Measurements from ENCODE around the gene FBXL17.
"Not testable (repeated sequence)": the region's sequence is repeated elsewhere in the genome, so short reads cannot be mapped to it uniquely, and the experiment has no call there.

The FBXL17 gene

GRCh38 chr5:108381954-108382783, at the start of gene FBXL17:
Gene FBXL17, minus strand, starts transcription at chr5:108382098.
- peak; percentile 76 to 81 (median 78) for DNase-seq (ENCODE audit: low read depth in 3 of 3)

- no peak for DNase-seq (ENCODE audit: low read depth in 3 of 3)
These were observed 49.2 kb upstream of the FBXL17 start for GRCh38 chr5:108430931-108431608.

- no peak for DNase-seq (ENCODE audit: low read depth in 3 of 3)
These were observed 39.8 kb upstream of the FBXL17 start for GRCh38 chr5:108421713-108422112.

GRCh38 chr5:108420755-108421154, 38.9 kb upstream of the FBXL17 start:
- no peak for DNase-seq (ENCODE audit: low read depth in 3 of 3)

GRCh38 chr5:108420158-108420557, 38.3 kb upstream of the FBXL17 start:
- no peak for DNase-seq (ENCODE audit: low read depth in 3 of 3)

GRCh38 chr5:108418197-108418596, 36.3 kb upstream of the FBXL17 start:
- no peak for DNase-seq (ENCODE audit: low read depth in 3 of 3)

- no peak for DNase-seq (ENCODE audit: low read depth in 3 of 3)
These were observed 35.3 kb upstream of the FBXL17 start for GRCh38 chr5:108417166-108417670.

GRCh38 chr5:108415726-108416125, 33.8 kb upstream of the FBXL17 start:
- DNase-seq (ENCODE audit: low read depth in 3 of 3) = no peak

GRCh38 chr5:108409786-108410185, 27.9 kb upstream of the FBXL17 start:
- DNase-seq (ENCODE audit: low read depth in 3 of 3) = no peak

GRCh38 chr5:108405201-108405600, 23.3 kb upstream of the FBXL17 start:
- not testable (repeated sequence) for DNase-seq (ENCODE audit: low read depth in 3 of 3)

- no peak for DNase-seq (ENCODE audit: low read depth in 3 of 3)
These were observed 17.1 kb upstream of the FBXL17 start for GRCh38 chr5:108398964-108399363.

GRCh38 chr5:108396837-108397236, 14.9 kb upstream of the FBXL17 start:
- DNase-seq (ENCODE audit: low read depth in 3 of 3) = not testable (repeated sequence)

GRCh38 chr5:108387758-108388157, 5.9 kb upstream of the FBXL17 start:
- DNase-seq (ENCODE audit: low read depth in 3 of 3) = no peak

- no peak for DNase-seq (ENCODE audit: low read depth in 3 of 3)
These were observed 4.6 kb upstream of the FBXL17 start for GRCh38 chr5:108386345-108387061.

GRCh38 chr5:108384741-108385140, 2.8 kb upstream of the FBXL17 start:
- DNase-seq (ENCODE audit: low read depth in 3 of 3) = no peak

GRCh38 chr5:108382784-108383330, 959 bp upstream of the FBXL17 start:
- no peak for DNase-seq (ENCODE audit: low read depth in 3 of 3)

GRCh38 chr5:108381350-108381953, 446 bp downstream of the FBXL17 start:
- DNase-seq (ENCODE audit: low read depth in 3 of 3) = peak; percentile 58 to 71 (median 68)

GRCh38 chr5:108380531-108381349, 1.2 kb downstream of the FBXL17 start:
- DNase-seq (ENCODE audit: low read depth in 3 of 3) = peak; percentile 29 to 36 (median 31)

GRCh38 chr5:108379722-108380530, 2.0 kb downstream of the FBXL17 start:
- DNase-seq (ENCODE audit: low read depth in 3 of 3) = no peak

GRCh38 chr5:108375768-108376167, 6.1 kb downstream of the FBXL17 start:
- no peak for DNase-seq (ENCODE audit: low read depth in 3 of 3)

All from stimulated activated CD4-positive, alpha-beta T cell treated with anti-CD3 and anti-CD28 coated beads, TNF-alpha, amount 100 ng/mL, for 4 hours (primary cell).